ENCODE data around the gene UST. TPM values are rescaled to one million over a fixed set of nuclear protein-coding genes. Genes with fewer than 3 reads are reported as not detected.

UST gene
- total RNA-seq, 1 experiment from 2014 or later: 6.1 TPM

- ChIA-PET POLR2A (no interaction called here), CTCF (no interaction called here), RAD21 (ENCODE audit: low non-redundant PET in 1 of 2, low total read pairs in 2 of 2, uncharacterized antibody in 2 of 2, unreplicated experiment in 2 of 2) (no interaction called here)
- DNase-seq (ENCODE audit: low read depth, low spot score) (no peak), ATAC-seq (no peak)
- H3K9me3 ChIP-seq (ENCODE audit: control insufficient read depth in 1 of 2, insufficient read depth in 1 of 2, low read depth in 1 of 2, low read length in 2 of 2): no peaks in the 10 kb centered on the region
- no peaks in the 10 kb centered on the region for H3K9me2 ChIP-seq (ENCODE audit: insufficient read depth)
- H4K20me1 ChIP-seq (ENCODE audit: insufficient read depth): no peaks in the 10 kb centered on the region
- H2AFZ ChIP-seq (ENCODE audit: low read depth, low read length, poor library complexity, severe bottlenecking): no peak overlapping the region
- no peak overlapping the region for H3K27ac ChIP-seq (ENCODE audit: low read depth, low read length)
- intact Hi-C loops (cut with micrococcal nuclease): no loop called here
- H3K4me1 ChIP-seq (ENCODE audit: control insufficient read depth in 1 of 2, insufficient read depth in 2 of 2, low read length in 2 of 2): no peaks in the 10 kb centered on the region
- no peak overlapping the region for H3K4me3 ChIP-seq (replicated peaks in 1 of 2; ENCODE audit: low read depth in 1 of 2, low read length in 2 of 2)
- no peak overlapping the region for H3K4me2 ChIP-seq (ENCODE audit: low read length)
- TF ChIP-seq JUND (IDR thresholded peaks at IDR 0.05): no peak
- no peak for TF ChIP-seq CTCF (IDR thresholded peaks at IDR 0.05 in 2 of 3, conservative IDR thresholded peaks at IDR 0.05 in 1 of 3; ENCODE audit: borderline replicate concordance in 1 of 3, insufficient read depth in 1 of 3, low read depth in 2 of 3, low read length in 2 of 3)
- no peak for TF ChIP-seq RAD21 (IDR thresholded peaks at IDR 0.05; ENCODE audit: low read depth)
- no peak for TF ChIP-seq ZBTB33 (IDR thresholded peaks at IDR 0.05; ENCODE audit: extremely low read depth, insufficient replicate concordance, low read length)
- no peak for TF ChIP-seq POLR2AphosphoS5 (IDR thresholded peaks at IDR 0.05; ENCODE audit: low read depth, low read length)
- no peak for TF ChIP-seq SIN3A (IDR thresholded peaks at IDR 0.05; ENCODE audit: low read depth)
- TF ChIP-seq ELF1 (IDR thresholded peaks at IDR 0.05; ENCODE audit: borderline replicate concordance, low read depth): no peak
- TF ChIP-seq REST (IDR thresholded peaks at IDR 0.05; ENCODE audit: low read depth): no peak
- no peak for TF ChIP-seq TCF7L2 (IDR thresholded peaks at IDR 0.05; ENCODE audit: borderline replicate concordance, extremely low read depth, insufficient read depth, insufficient read length)
- no peak for TF ChIP-seq ZNF274 (IDR thresholded peaks at IDR 0.05; ENCODE audit: low read depth, low read length)
- no peak for TF ChIP-seq SRF (IDR thresholded peaks at IDR 0.05; ENCODE audit: low read depth)
- no peak for TF ChIP-seq EGR1 (IDR thresholded peaks at IDR 0.05; ENCODE audit: low read depth)
- TF ChIP-seq POLR2A (IDR thresholded peaks at IDR 0.05; ENCODE audit: borderline replicate concordance, extremely low read depth, insufficient read depth, insufficient read length): no peak
- TF ChIP-seq YY1 (IDR thresholded peaks at IDR 0.05; ENCODE audit: extremely low read depth, insufficient replicate concordance, low read depth, low read length): no peak
- TF ChIP-seq SP1 (IDR thresholded peaks at IDR 0.05; ENCODE audit: low read depth): no peak
- no peak for TF ChIP-seq ZFX (IDR thresholded peaks at IDR 0.05)
- TF ChIP-seq MAX (IDR thresholded peaks at IDR 0.05): no peak
- BruUV-seq (replicated peaks): no TSS peak
- H3K27me3 ChIP-seq (ENCODE audit: insufficient read depth, low read length): no peaks in the 10 kb centered on the region
- no peaks in the 10 kb centered on the region for H3K36me3 ChIP-seq (ENCODE audit: control insufficient read depth in 1 of 2, insufficient read depth in 2 of 2, low read length in 2 of 2)
- H3K9ac ChIP-seq (ENCODE audit: low read length): no peak overlapping the region
- no peaks in the 10 kb centered on the region for H3K79me2 ChIP-seq (ENCODE audit: insufficient read depth, low read length)
Measured at GRCh38 chr6:148965287-148965686, 218.5 kb downstream of the UST start.
